Esophagus muscularis mucosa (tissue), 4 donors: Measurements from ENCODE around the gene EHHADH. TPM values are rescaled to one million over a fixed set of nuclear protein-coding genes. Genes with fewer than 3 reads are reported as not detected.

Source experiments
- DNase-seq: peaks from one replicate; pipeline ENCODE4 v3.0.0-alpha.2; 2017; ENCODE audit errors: extremely low spot score
- H3K27ac ChIP-seq, 4 donors: fragments of 200-600 bp; sonication (generic); replicated peaks in 1 of 4; 1 replicate in 3 of 4; 2 replicates in 1 of 4; pipeline ENCODE4 v1.5.1; 2016 to 2019; ENCODE audit warnings: mild to moderate bottlenecking in 1 of 4
- H3K27me3 ChIP-seq, 4 donors: fragments of 200-600 bp; sonication (generic); one replicate each; pipeline versions ENCODE4 v1.5.1 to v1.6.0; 2016 to 2019
- H3K36me3 ChIP-seq, 4 donors: fragments of 200-600 bp; sonication (generic); one replicate each; pipeline ENCODE4 v1.5.1; 2016 to 2019
- H3K4me1 ChIP-seq, 4 donors: fragments of 200-600 bp; sonication (generic); one replicate each; pipeline ENCODE4 v1.5.1; 2016 to 2019
- H3K4me3 ChIP-seq, 4 donors: fragments of 200-600 bp; sonication (generic); 1 replicate in 2 of 4; 2 replicates in 2 of 4; pipeline ENCODE4 v1.5.1; 2016 to 2019; ENCODE audit warnings: mild to moderate bottlenecking in 4 of 4, moderate library complexity in 1 of 4
- H3K9me3 ChIP-seq, 4 donors: fragments of 200-600 bp; sonication (generic); 1 replicate in 3 of 4; 2 replicates in 1 of 4; pipeline ENCODE4 v1.5.1; 2016 to 2019
- EP300 ChIP-seq: sonication (generic); formaldehyde crosslinking; IDR thresholded peaks from one replicate; pipeline ENCODE4 v1.6.1; 2017; ENCODE audit warnings: antibody characterized with exemption
- POLR2A ChIP-seq: fragments of 450-650 bp; IDR thresholded peaks from one replicate; pipeline ENCODE4 v1.6.1; 2017; ENCODE audit warnings: antibody characterized with exemption, moderate library complexity, mild to moderate bottlenecking, low read depth
- POLR2AphosphoS5 ChIP-seq, 2 donors: sonication (generic); formaldehyde crosslinking; IDR thresholded peaks; one replicate each; pipeline ENCODE4 v1.6.1; 2017; ENCODE audit warnings: antibody characterized with exemption in 2 of 2
- WGBS: methylation state at CpG from one replicate; pipeline ENCODE4 v1.1.5; 2018; 5-methylcytosine and 5-hydroxymethylcytosine counted together
- intact Hi-C: fragments of 100-400 bp; cut with DNase I; formaldehyde crosslinking; loops from one replicate; pipeline ENCODE4 v1.15.1; 2023
- total RNA-seq, 4 donors: library from RNA; depleted of rRNA; stranded (reverse); fragments of >200 nt; gene quantifications; one replicate each; pipeline versions ENCODE4 v1.1.0 to v1.2.1, GENCODE V29; 2016
- TF ChIP-seq, protein P1 (sequence below), 3 experiments: fragments of 200-600 bp in 2 of 3; fragments of 450-650 bp in 1 of 3; sonication (generic) in 2 of 3; IDR thresholded peaks; one replicate each; pipeline ENCODE4 v1.5.1; 2017 to 2019; ENCODE audit warnings: antibody characterized with exemption in 3 of 3, mild to moderate bottlenecking in 2 of 3, moderate library complexity in 1 of 3

The EHHADH gene
- total RNA-seq, 4 donors from 2014 or later = 2.1 to 4.7 (median 3.8) TPM

- intact Hi-C loops = no loop called here
- TF ChIP-seq, protein P1, sequence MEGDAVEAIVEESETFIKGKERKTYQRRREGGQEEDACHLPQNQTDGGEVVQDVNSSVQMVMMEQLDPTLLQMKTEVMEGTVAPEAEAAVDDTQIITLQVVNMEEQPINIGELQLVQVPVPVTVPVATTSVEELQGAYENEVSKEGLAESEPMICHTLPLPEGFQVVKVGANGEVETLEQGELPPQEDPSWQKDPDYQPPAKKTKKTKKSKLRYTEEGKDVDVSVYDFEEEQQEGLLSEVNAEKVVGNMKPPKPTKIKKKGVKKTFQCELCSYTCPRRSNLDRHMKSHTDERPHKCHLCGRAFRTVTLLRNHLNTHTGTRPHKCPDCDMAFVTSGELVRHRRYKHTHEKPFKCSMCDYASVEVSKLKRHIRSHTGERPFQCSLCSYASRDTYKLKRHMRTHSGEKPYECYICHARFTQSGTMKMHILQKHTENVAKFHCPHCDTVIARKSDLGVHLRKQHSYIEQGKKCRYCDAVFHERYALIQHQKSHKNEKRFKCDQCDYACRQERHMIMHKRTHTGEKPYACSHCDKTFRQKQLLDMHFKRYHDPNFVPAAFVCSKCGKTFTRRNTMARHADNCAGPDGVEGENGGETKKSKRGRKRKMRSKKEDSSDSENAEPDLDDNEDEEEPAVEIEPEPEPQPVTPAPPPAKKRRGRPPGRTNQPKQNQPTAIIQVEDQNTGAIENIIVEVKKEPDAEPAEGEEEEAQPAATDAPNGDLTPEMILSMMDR (IDR thresholded peaks at IDR 0.05) = no peak
- TF ChIP-seq POLR2A = no peak
- TF ChIP-seq POLR2AphosphoS5 (IDR thresholded peaks at IDR 0.05) = no peak
- no peak for TF ChIP-seq EP300
These were observed 54.2 kb downstream of the EHHADH start for GRCh38 chr3:185199671-185200070.

GRCh38 chr3:185199206-185199605 is 54.6 kb downstream of the EHHADH start:
- intact Hi-C loops = no loop called here
- DNase-seq = no peak
- Histone ChIP-seq H3K27ac (no peak overlapping the region), H3K27me3 (no peaks in the 10 kb centered on the region), H3K4me3 (no peak overlapping the region), H3K9me3 (no peaks in the 10 kb centered on the region), H3K36me3 (peaks cover 0 to 19% (median 9%) of the 10 kb centered on the region in 4 donors), H3K4me1 (no peaks in the 10 kb centered on the region)
- TF ChIP-seq EP300 (no peak), POLR2A (no peak)
- WGBS = 96% methylated on average over 4 of the region's 4 CpGs

More at GRCh38 chr3:185199671-185200070, 54.2 kb downstream of the EHHADH start:
- Histone ChIP-seq H3K27me3 (no peaks in the 10 kb centered on the region), H3K4me3 (no peak overlapping the region), H3K4me1 (no peaks in the 10 kb centered on the region), H3K27ac (no peak overlapping the region), H3K36me3 (peaks cover 0 to 22% (median 9%) of the 10 kb centered on the region in 4 donors), H3K9me3 (no peaks in the 10 kb centered on the region)
- DNase-seq = no peak
- 85% methylated on average over 5 of the region's 5 CpGs for WGBS

GRCh38 chr3:185197068-185197467 is 56.8 kb downstream of the EHHADH start:
- Histone ChIP-seq H3K27ac (no peak overlapping the region), H3K4me1 (no peaks in the 10 kb centered on the region), H3K4me3 (no peak overlapping the region), H3K36me3 (peaks cover 0 to 22% (median 18%) of the 10 kb centered on the region in 4 donors), H3K9me3 (no peaks in the 10 kb centered on the region), H3K27me3 (no peaks in the 10 kb centered on the region)
- intact Hi-C loops = no loop called here
- DNase-seq = no peak
- WGBS = 85% methylated on average over 2 of the region's 2 CpGs
- TF ChIP-seq POLR2AphosphoS5 (IDR thresholded peaks at IDR 0.05) (no peak), POLR2A (no peak), EP300 (no peak)
- TF ChIP-seq, protein P1 (IDR thresholded peaks at IDR 0.05) = no peak

DNA sequence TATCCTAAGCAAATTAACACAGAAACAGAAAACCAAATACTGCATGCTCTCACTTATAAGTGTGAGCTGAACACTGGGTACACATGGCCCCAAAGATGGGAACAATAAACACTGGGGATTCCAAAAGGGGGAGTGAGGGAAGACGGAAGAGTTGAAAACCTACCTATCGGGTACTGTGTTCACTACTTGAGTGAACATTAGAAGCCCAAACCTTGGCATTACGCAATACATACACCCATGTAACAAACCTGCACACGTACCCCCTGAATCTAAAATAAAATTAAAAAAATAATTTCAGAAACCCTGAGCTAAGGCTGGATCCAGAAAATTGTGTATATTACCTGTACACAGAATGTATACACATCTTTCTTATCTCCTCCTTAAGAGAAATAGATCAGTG is 58.2 kb downstream of the EHHADH start:
- Histone ChIP-seq H3K36me3 (peaks cover 0 to 13% (median 10%) of the 10 kb centered on the region in 4 donors), H3K9me3 (no peaks in the 10 kb centered on the region), H3K27me3 (no peaks in the 10 kb centered on the region), H3K4me1 (no peaks in the 10 kb centered on the region), H3K4me3 (no peak overlapping the region), H3K27ac (no peak overlapping the region)
- no peak for DNase-seq
- TF ChIP-seq, protein P1 (IDR thresholded peaks at IDR 0.05) = no peak
- TF ChIP-seq EP300 = no peak
- no peak for TF ChIP-seq POLR2A
- no peak for TF ChIP-seq POLR2AphosphoS5 (IDR thresholded peaks at IDR 0.05)
- intact Hi-C loops = no loop called here
- WGBS = 95% methylated on average over 4 of the region's 4 CpGs

GRCh38 chr3:185188816-185189215 is 65.0 kb downstream of the EHHADH start:
- H3K36me3 ChIP-seq = peaks cover 0 to 13% (median 10%) of the 10 kb centered on the region in 4 donors
- no peaks in the 10 kb centered on the region for H3K4me1 ChIP-seq
- no peak for DNase-seq
- H3K27me3 ChIP-seq = no peaks in the 10 kb centered on the region
- intact Hi-C loops = no loop called here
- TF ChIP-seq POLR2A (no peak), EP300 (no peak), POLR2AphosphoS5 (IDR thresholded peaks at IDR 0.05) (no peak)
- TF ChIP-seq, protein P1 (IDR thresholded peaks at IDR 0.05) = no peak
- H3K27ac ChIP-seq = no peak overlapping the region
- no peak overlapping the region for H3K4me3 ChIP-seq
- H3K9me3 ChIP-seq = no peaks in the 10 kb centered on the region
